ENCODE data around the gene MTHFD2. TPM values are rescaled to one million over a fixed set of nuclear protein-coding genes. Genes with fewer than 3 reads are reported as not detected.

MTHFD2 gene
- total and polyA plus RNA-seq, 2 of the 8 experiments (the other 6 are each of a cell fraction or from before 2014, with no cell fraction given) = 99.5 to 291 TPM

- TF ChIP-seq CTCF (IDR thresholded peaks at IDR 0.05; ENCODE audit: control extremely low read depth in 1 of 3, insufficient read depth in 1 of 3, low read depth in 1 of 3, low read length in 3 of 3) (no peak), NANOG (IDR thresholded peaks at IDR 0.05; ENCODE audit: insufficient read depth, low read depth, low read length, poor library complexity, severe bottlenecking) (no peak), NRF1 (IDR thresholded peaks at IDR 0.05; ENCODE audit: low read depth, low read length) (no peak), SP2 (IDR thresholded peaks at IDR 0.05; ENCODE audit: low read length) (no peak), ATF2 (IDR thresholded peaks at IDR 0.05; ENCODE audit: low read length) (no peak), SIN3A (conservative IDR thresholded peaks at IDR 0.05 in 1 of 2, IDR thresholded peaks at IDR 0.05 in 1 of 2; ENCODE audit: low read depth in 1 of 2, low read length in 2 of 2) (no peak)
Measured at GRCh38 chr2:74201196-74201595, 2.8 kb downstream of the MTHFD2 start (continued).
